ENCODE results near the gene AOPEP. TPM values are rescaled to one million over a fixed set of nuclear protein-coding genes. Genes with fewer than 3 reads are reported as not detected.

AOPEP gene
- total RNA-seq, 1 donor from 2014 or later, result 16.6 TPM

DNA sequence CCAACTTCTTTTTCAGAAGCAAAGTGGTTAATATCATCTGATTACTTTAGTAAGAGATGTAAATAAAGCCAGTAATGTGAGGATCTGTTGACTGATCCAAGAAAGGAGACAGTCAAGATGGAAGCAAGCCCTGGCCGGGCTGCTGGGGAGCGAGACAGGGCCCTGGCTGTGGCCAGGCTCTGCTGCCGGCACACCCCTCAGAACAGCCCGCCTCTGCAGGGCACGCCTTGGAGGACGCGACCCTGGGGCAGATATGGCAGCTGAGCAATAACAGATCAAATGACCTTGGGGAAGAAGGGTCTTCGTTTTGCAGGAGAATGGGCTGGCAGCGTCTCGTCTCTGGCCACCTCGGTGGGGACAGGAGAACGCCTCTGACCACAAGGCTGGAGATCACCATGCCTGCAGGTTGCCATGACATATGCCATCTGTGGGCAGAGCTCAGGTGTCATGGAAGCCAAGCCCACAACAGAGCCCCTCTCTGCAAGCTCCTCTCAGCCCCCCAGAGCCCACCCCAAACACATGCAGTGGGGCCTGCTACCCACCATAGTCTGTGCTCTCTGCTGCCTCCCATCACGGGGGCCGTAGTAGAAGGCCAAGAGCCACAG is 384.5 kb downstream of the AOPEP start:
- no peaks in the 10 kb centered on the region for H3K79me2 ChIP-seq (ENCODE audit: low read depth)
- Mint-ChIP-seq H3K36me3 (peaks cover 15% of the 10 kb centered on the region), H3K27me3 (ENCODE audit: insufficient read depth, low read depth) (peaks cover 2% of the 10 kb centered on the region), H3K9me3 (no peaks in the 10 kb centered on the region), H3K27ac (no peak overlapping the region), H3K4me3 (no peak overlapping the region), H3K4me1 (peaks cover 19% of the 10 kb centered on the region)
- no peak overlapping the region for H3K4me2 ChIP-seq
- H4K20me1 ChIP-seq (ENCODE audit: low read depth), result no peaks in the 10 kb centered on the region
- H3K9ac ChIP-seq, result no peak overlapping the region
- no peak overlapping the region for H3K4me3 ChIP-seq
- H3K9me3 ChIP-seq (ENCODE audit: low read depth), result no peaks in the 10 kb centered on the region
- H3K27ac ChIP-seq, result no peak overlapping the region
- no peaks in the 10 kb centered on the region for H3F3A ChIP-seq (ENCODE audit: low read depth)
- no peaks in the 10 kb centered on the region for H3K27me3 ChIP-seq
- no peaks in the 10 kb centered on the region for H3K4me1 ChIP-seq
- TF ChIP-seq CTCF (IDR thresholded peaks at IDR 0.05) (no peak), EZH2phosphoT487 (IDR thresholded peaks at IDR 0.05) (no peak), EZH2 (IDR thresholded peaks at IDR 0.05) (no peak)
- DNase-seq (ENCODE audit: low spot score), result no peak
- H3K36me3 ChIP-seq, result no peaks in the 10 kb centered on the region
- no peak overlapping the region for H2AFZ ChIP-seq (replicated peaks)

GRCh38 chr9:95111716-95112115 is 385.2 kb downstream of the AOPEP start:
- Mint-ChIP-seq H3K4me1 (peaks cover 19% of the 10 kb centered on the region), H3K36me3 (peaks cover 13% of the 10 kb centered on the region), H3K27ac (no peak overlapping the region), H3K27me3 (ENCODE audit: insufficient read depth, low read depth) (peaks cover 2% of the 10 kb centered on the region), H3K4me3 (no peak overlapping the region), H3K9me3 (no peaks in the 10 kb centered on the region)
- no peak overlapping the region for H3K27ac ChIP-seq
- H3K4me2 ChIP-seq, result no peak overlapping the region
- TF ChIP-seq EZH2 (IDR thresholded peaks at IDR 0.05) (no peak), CTCF (IDR thresholded peaks at IDR 0.05) (no peak), EZH2phosphoT487 (IDR thresholded peaks at IDR 0.05) (no peak)
- H2AFZ ChIP-seq (replicated peaks), result no peak overlapping the region
- no peak overlapping the region for H3K4me3 ChIP-seq
- no peaks in the 10 kb centered on the region for H3K79me2 ChIP-seq (ENCODE audit: low read depth)
- no peaks in the 10 kb centered on the region for H3K36me3 ChIP-seq
- H3K4me1 ChIP-seq, result no peaks in the 10 kb centered on the region
- H4K20me1 ChIP-seq (ENCODE audit: low read depth), result no peaks in the 10 kb centered on the region
- no peak overlapping the region for H3K9ac ChIP-seq
- H3F3A ChIP-seq (ENCODE audit: low read depth), result no peaks in the 10 kb centered on the region
- no peaks in the 10 kb centered on the region for H3K27me3 ChIP-seq
- no peak for DNase-seq (ENCODE audit: low spot score)
- H3K9me3 ChIP-seq (ENCODE audit: low read depth), result no peaks in the 10 kb centered on the region

GRCh38 chr9:95112436-95113280 is 386.2 kb downstream of the AOPEP start:
- Mint-ChIP-seq H3K36me3 (peaks cover 13% of the 10 kb centered on the region), H3K27ac (no peak overlapping the region), H3K27me3 (ENCODE audit: insufficient read depth, low read depth) (peaks cover 2% of the 10 kb centered on the region), H3K4me1 (peaks cover 10% of the 10 kb centered on the region), H3K4me3 (no peak overlapping the region), H3K9me3 (no peaks in the 10 kb centered on the region)
- Histone ChIP-seq H3K4me2 (no peak overlapping the region), H3K4me1 (no peaks in the 10 kb centered on the region), H4K20me1 (ENCODE audit: low read depth) (no peaks in the 10 kb centered on the region), H3K27ac (no peak overlapping the region), H3K4me3 (no peak overlapping the region), H2AFZ (replicated peaks) (no peak overlapping the region), H3F3A (ENCODE audit: low read depth) (no peaks in the 10 kb centered on the region), H3K9me3 (ENCODE audit: low read depth) (no peaks in the 10 kb centered on the region), H3K79me2 (ENCODE audit: low read depth) (no peaks in the 10 kb centered on the region), H3K36me3 (no peaks in the 10 kb centered on the region), H3K27me3 (no peaks in the 10 kb centered on the region), H3K9ac (no peak overlapping the region)
- DNase-seq (ENCODE audit: low spot score), result no peak
- no peak for TF ChIP-seq CTCF (IDR thresholded peaks at IDR 0.05)
- TF ChIP-seq EZH2phosphoT487 (IDR thresholded peaks at IDR 0.05), result no peak
- no peak for TF ChIP-seq EZH2 (IDR thresholded peaks at IDR 0.05)
